Spleen (tissue), 11 donors: Measurements from ENCODE around the gene ROR1. TPM values are rescaled to one million over a fixed set of nuclear protein-coding genes. Genes with fewer than 3 reads are reported as not detected.

Source experiments
- DNase-seq: peaks from one replicate; pipeline ENCODE4 v3.0.0-alpha.2; 2020
- H3K27ac ChIP-seq, 8 donors: fragments of 200-600 bp; sonication (generic) in 7 of 8; 1 replicate in 4 of 8; 2 replicates in 4 of 8; pipeline versions ENCODE4 v1.5.0 to v1.8.0; 2016 to 2021; ENCODE audit warnings: inconsistent platforms in 4 of 8, mild to moderate bottlenecking in 4 of 8, moderate library complexity in 1 of 8
- H3K27me3 ChIP-seq, 7 donors: fragments of 200-600 bp; sonication (generic) in 6 of 7; replicated peaks in 1 of 7; 1 replicate in 4 of 7; 2 replicates in 3 of 7; pipeline versions ENCODE4 v1.5.0 to v1.8.0; 2016 to 2021; ENCODE audit warnings: inconsistent platforms in 3 of 7, mild to moderate bottlenecking in 1 of 7
- H3K36me3 ChIP-seq, 6 donors: fragments of 200-600 bp; sonication (generic) in 5 of 6; 1 replicate in 4 of 6; 2 replicates in 2 of 6; pipeline versions ENCODE4 v1.5.0 to v1.8.0; 2016 to 2021; ENCODE audit warnings: inconsistent platforms in 2 of 6
- H3K4me1 ChIP-seq, 6 donors: fragments of 200-600 bp; sonication (generic) in 5 of 6; 1 replicate in 3 of 6; 2 replicates in 3 of 6; pipeline versions ENCODE4 v1.5.0 to v1.8.0; 2016 to 2021; ENCODE audit warnings: inconsistent platforms in 3 of 6
- H3K4me3 ChIP-seq, 8 donors: fragments of 200-600 bp; sonication (generic) in 7 of 8; 1 replicate in 4 of 8; 2 replicates in 4 of 8; pipeline versions ENCODE4 v1.5.0 to v1.8.0; 2016 to 2021; ENCODE audit warnings: inconsistent platforms in 4 of 8, mild to moderate bottlenecking in 4 of 8, moderate library complexity in 2 of 8
- H3K9me3 ChIP-seq, 8 donors: fragments of 200-600 bp; sonication (generic) in 7 of 8; 1 replicate in 4 of 8; 2 replicates in 4 of 8; pipeline versions ENCODE4 v1.5.0 to v1.8.0; 2016 to 2021; ENCODE audit warnings: inconsistent platforms in 4 of 8
- POLR2A ChIP-seq, 3 donors: fragments of 450-650 bp; IDR thresholded peaks; one replicate each; pipeline ENCODE4 v1.5.1; 2017; ENCODE audit warnings: antibody characterized with exemption in 3 of 3, mild to moderate bottlenecking in 1 of 3
- POLR2AphosphoS5 ChIP-seq, 3 donors: sonication (generic); formaldehyde crosslinking; IDR thresholded peaks; one replicate each; pipeline ENCODE4 v1.5.1; 2017; ENCODE audit warnings: antibody characterized with exemption in 3 of 3
- WGBS, 5 donors: extraction: QIAGEN DNeasy Blood & Tissue Kit in 3 of 5; methylation state at CpG; one replicate each; pipeline versions ENCODE4 v1.1.5 to v1.1.7; 2013 to 2018; 5-methylcytosine and 5-hydroxymethylcytosine counted together
- intact Hi-C: fragments of 100-400 bp; cut with DNase I; formaldehyde crosslinking; loops from one replicate; pipeline ENCODE4 v1.15.0; 2023; ENCODE audit warnings: low total_unique reads
- polyA plus RNA-seq, 3 donors: library from polyadenylated mRNA; stranded (reverse); fragments of 200-250 nt; gene quantifications; one replicate each; pipeline ENCODE4 v1.2.1, GENCODE V29; 2013
- total RNA-seq, 7 donors: library from RNA; depleted of rRNA in 3 of 7; stranded (reverse); fragments of >200 nt in 3 of 7; fragmentation: NEBNext Ultra II Directional in 4 of 7; extraction: Animal tissue kit (Norgen Biotek cat#: 25700) in 4 of 7; gene quantifications; one replicate each; pipeline versions ENCODE4 v1.1.0 to v1.2.1, GENCODE V29; 2016 to 2021
- TF ChIP-seq, protein P1 (sequence below), 11 experiments: fragments of 200-600 bp in 7 of 11; fragments of 450-650 bp in 4 of 11; sonication (generic) in 4 of 11; IDR thresholded peaks in 8 of 11; conservative IDR thresholded peaks in 3 of 11; 1 replicate in 7 of 11; 2 replicates in 4 of 11; pipeline versions ENCODE4 v1.4.0 to v1.8.0; 2016 to 2021; ENCODE audit warnings: antibody characterized with exemption in 11 of 11, inconsistent platforms in 4 of 11, mild to moderate bottlenecking in 1 of 11
- donor health status: healthy with polysubstance abuse.
- donor health status: DM: no; HTN: no; CAD: no; lungs with moderate emphysema.
- donor health status: DM: no; HTN: no; CAD: no.
- donor health status: Bipolar disorder and iron deficiency.
- donor health status: healthy.
- donor health status: DM: no; HTN: no; CAD: no.
- donor health status: DM: yes; HTN: yes; CAD: no.

The ROR1 gene
- total and polyA plus RNA-seq, 10 donors: 0.43 to 12.3 (median 6.4) TPM

DNA sequence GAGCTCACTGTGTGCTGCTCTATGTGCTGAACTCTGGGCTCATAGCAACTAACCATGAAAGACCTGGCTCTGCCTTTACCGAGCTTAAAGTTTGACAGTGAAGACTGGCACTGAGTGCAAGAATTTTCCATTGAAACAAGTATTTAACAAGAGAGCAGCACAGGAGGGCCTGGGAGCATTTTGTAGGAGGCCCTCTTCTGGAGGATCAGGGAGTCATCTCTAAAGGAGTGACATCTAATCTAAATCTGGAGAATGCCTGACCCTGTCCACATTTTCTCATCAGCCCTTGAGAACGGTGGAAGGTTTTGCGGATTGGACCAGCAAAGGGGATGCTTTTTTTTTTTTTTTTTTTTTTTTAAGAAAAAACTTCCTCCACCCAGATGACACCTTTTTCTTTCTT, 150.8 kb downstream of the ROR1 start:
- DNase-seq: no peak
- Histone ChIP-seq H3K9me3 (no peaks in the 10 kb centered on the region), H3K27me3 (no peaks in the 10 kb centered on the region), H3K27ac (no peak overlapping the region), H3K4me1 (peaks cover 0 to 22% (median 0%) of the 10 kb centered on the region in 6 donors), H3K4me3 (no peak overlapping the region), H3K36me3 (no peaks in the 10 kb centered on the region)
- intact Hi-C loops: no loop called here
- TF ChIP-seq POLR2A (IDR thresholded peaks at IDR 0.05) (no peak), POLR2AphosphoS5 (IDR thresholded peaks at IDR 0.05) (no peak)
- TF ChIP-seq, protein P1, sequence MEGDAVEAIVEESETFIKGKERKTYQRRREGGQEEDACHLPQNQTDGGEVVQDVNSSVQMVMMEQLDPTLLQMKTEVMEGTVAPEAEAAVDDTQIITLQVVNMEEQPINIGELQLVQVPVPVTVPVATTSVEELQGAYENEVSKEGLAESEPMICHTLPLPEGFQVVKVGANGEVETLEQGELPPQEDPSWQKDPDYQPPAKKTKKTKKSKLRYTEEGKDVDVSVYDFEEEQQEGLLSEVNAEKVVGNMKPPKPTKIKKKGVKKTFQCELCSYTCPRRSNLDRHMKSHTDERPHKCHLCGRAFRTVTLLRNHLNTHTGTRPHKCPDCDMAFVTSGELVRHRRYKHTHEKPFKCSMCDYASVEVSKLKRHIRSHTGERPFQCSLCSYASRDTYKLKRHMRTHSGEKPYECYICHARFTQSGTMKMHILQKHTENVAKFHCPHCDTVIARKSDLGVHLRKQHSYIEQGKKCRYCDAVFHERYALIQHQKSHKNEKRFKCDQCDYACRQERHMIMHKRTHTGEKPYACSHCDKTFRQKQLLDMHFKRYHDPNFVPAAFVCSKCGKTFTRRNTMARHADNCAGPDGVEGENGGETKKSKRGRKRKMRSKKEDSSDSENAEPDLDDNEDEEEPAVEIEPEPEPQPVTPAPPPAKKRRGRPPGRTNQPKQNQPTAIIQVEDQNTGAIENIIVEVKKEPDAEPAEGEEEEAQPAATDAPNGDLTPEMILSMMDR (IDR thresholded peaks at IDR 0.05 in 8 of 11, conservative IDR thresholded peaks at IDR 0.05 in 3 of 11): no peak
- 90 to 96% (median 95%) methylated on average over 3 of the region's 3 CpGs for WGBS, 5 donors

DNA sequence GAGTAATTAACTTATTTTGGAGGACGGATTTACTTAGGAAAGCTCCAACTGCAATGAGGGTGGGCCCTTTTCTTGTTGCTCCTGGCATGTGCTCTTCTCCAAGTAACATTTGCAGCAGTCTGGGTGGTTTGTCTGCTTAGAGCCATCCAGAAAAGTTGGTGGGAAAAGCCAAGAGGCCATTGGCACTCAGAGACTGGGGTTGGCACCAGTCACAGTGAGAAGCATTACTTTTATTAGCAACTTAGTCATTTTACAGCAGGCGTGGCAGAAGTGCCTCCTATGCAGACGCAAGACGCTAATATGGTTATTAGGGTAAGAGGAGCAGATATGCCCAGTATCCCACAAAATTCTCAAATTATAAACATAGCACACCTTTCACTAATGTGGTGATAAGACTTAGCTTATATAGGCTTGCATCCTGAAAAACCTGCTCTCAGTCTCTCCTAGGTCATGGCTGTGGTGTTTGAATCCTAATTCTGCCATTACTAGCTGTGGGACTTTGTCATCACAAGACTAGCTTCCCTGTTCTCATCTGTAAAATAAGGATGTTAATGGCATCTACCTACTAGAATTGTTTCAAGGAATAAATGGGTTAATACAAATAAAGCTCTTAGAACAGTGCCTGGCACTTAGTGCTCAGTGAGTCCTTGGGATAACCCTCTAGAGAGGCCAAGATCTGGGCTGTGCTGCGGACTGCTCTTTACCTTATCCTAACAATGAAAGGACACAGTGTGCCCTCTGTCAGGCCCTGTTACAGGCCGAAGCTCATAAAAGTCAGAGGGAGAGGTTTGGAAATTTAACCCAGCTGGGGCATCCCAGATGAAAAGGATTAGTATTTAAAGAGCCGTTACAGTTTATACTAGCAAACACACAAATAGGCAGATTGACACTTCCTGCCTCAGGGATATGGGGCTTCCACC, 154.6 kb downstream of the ROR1 start:
- 73 to 81% (median 80%) methylated on average over 7 of the region's 7 CpGs for WGBS, 5 donors

DNA sequence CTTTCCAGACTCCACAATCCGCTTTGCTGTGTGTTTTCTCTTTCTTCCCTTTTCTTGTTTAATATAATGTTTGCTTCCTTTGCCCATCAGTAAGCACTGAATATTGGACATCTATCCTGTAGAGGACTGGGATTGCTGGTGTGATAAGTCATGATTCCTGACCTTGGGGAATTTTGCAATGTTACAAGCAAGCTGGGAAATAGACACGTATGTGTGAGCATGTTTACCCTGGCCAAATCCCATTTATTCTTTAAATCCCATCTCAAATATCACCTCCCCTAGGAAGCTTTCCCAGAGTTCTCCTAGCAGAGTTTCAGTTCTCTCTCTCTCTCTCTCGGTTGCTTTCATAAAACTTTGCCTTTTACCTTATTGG, 155.3 kb downstream of the ROR1 start:
- Histone ChIP-seq H3K4me1 (peaks cover 0 to 11% (median 0%) of the 10 kb centered on the region in 6 donors), H3K9me3 (no peaks in the 10 kb centered on the region), H3K4me3 (no peak overlapping the region), H3K27ac (no peak overlapping the region), H3K36me3 (no peaks in the 10 kb centered on the region), H3K27me3 (no peaks in the 10 kb centered on the region)
- WGBS, 5 donors: 63 to 78% (median 70%) methylated on average over 3 of the region's 3 CpGs
- DNase-seq: no peak
- intact Hi-C loops: no loop called here
- TF ChIP-seq POLR2A (IDR thresholded peaks at IDR 0.05) (no peak), POLR2AphosphoS5 (IDR thresholded peaks at IDR 0.05) (no peak)
- TF ChIP-seq, protein P1 (IDR thresholded peaks at IDR 0.05 in 8 of 11, conservative IDR thresholded peaks at IDR 0.05 in 3 of 11): no peak

More for the DNA sequence above, 154.6 kb downstream of the ROR1 start:
- Histone ChIP-seq H3K27me3 (no peaks in the 10 kb centered on the region), H3K4me1 (peaks cover 0 to 11% (median 0%) of the 10 kb centered on the region in 6 donors), H3K36me3 (no peaks in the 10 kb centered on the region), H3K27ac (no peak overlapping the region), H3K4me3 (no peak overlapping the region), H3K9me3 (no peaks in the 10 kb centered on the region)
- no peak for DNase-seq
- TF ChIP-seq POLR2A (IDR thresholded peaks at IDR 0.05): no peak
- TF ChIP-seq POLR2AphosphoS5 (IDR thresholded peaks at IDR 0.05): no peak
- TF ChIP-seq, protein P1 (IDR thresholded peaks at IDR 0.05 in 8 of 11, conservative IDR thresholded peaks at IDR 0.05 in 3 of 11): no peak
- intact Hi-C loops: no loop called here

DNA sequence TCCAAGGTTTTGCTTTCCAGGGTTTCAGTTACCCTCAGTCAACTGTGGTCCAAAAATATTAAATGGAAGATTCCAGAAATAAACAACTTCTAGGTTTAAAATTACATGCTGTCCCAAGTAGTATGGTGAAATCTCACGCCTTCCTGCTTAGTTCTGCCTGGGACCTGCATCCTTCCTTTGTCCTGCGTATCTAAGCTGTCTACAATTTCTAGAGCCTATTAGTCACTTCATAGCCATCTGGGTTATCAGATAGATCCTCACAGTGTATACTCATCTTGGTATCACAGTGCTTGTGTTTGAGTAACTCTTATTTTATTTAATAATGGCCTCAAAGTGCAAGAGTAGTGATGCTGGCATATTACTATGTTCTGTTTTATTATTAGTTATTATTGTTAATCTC, 157.7 kb downstream of the ROR1 start:
- no peak overlapping the region for H3K4me3 ChIP-seq
- intact Hi-C loops: loop anchor here (10.0 kb wide), 1 partner anchor 213 kb away; no protein-coding TSS in a partner anchor
- H3K27ac ChIP-seq: no peak overlapping the region
- H3K27me3 ChIP-seq: no peaks in the 10 kb centered on the region
- H3K4me1 ChIP-seq: peaks cover 0 to 11% (median 4%) of the 10 kb centered on the region in 6 donors
- TF ChIP-seq, protein P1 (IDR thresholded peaks at IDR 0.05 in 8 of 11, conservative IDR thresholded peaks at IDR 0.05 in 3 of 11): no peak
- TF ChIP-seq POLR2AphosphoS5 (IDR thresholded peaks at IDR 0.05): no peak
- no peak for TF ChIP-seq POLR2A (IDR thresholded peaks at IDR 0.05)
- DNase-seq: no peak
- 70 to 89% (median 81%) methylated on average over 2 of the region's 2 CpGs for WGBS, 5 donors
- no peaks in the 10 kb centered on the region for H3K9me3 ChIP-seq
- no peaks in the 10 kb centered on the region for H3K36me3 ChIP-seq
